ENCODE measurements around the gene IRS1.

Gene IRS1

DNA sequence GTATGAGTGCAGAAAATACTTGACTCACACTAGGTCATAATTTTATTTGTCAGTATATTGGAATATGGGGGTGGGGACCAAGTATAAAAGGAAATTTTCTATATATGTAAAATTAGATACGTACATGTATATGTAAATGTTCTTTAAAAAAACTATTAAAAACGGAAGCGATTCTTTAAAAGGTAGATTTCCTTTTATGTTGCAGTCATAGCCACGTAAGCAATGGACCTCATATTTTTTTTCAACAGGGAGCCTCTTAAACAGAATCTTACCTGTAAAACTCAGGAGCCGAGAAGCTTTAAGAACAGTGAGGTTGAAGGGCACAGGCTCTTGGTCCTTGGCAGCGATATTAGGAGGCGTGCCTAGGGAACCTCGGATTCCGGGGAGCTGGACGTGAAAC is 39.5 kb upstream of the IRS1 start:
- peaks cover 59% of the 10 kb centered on the region for H3K79me2 ChIP-seq (ENCODE audit: insufficient read depth, low read length)
- peaks cover 28% of the 10 kb centered on the region for H3F3A ChIP-seq (ENCODE audit: insufficient read depth)
- TF ChIP-seq, protein P1, sequence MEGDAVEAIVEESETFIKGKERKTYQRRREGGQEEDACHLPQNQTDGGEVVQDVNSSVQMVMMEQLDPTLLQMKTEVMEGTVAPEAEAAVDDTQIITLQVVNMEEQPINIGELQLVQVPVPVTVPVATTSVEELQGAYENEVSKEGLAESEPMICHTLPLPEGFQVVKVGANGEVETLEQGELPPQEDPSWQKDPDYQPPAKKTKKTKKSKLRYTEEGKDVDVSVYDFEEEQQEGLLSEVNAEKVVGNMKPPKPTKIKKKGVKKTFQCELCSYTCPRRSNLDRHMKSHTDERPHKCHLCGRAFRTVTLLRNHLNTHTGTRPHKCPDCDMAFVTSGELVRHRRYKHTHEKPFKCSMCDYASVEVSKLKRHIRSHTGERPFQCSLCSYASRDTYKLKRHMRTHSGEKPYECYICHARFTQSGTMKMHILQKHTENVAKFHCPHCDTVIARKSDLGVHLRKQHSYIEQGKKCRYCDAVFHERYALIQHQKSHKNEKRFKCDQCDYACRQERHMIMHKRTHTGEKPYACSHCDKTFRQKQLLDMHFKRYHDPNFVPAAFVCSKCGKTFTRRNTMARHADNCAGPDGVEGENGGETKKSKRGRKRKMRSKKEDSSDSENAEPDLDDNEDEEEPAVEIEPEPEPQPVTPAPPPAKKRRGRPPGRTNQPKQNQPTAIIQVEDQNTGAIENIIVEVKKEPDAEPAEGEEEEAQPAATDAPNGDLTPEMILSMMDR (IDR thresholded peaks at IDR 0.05; ENCODE audit: insufficient read depth, low read length, poor library complexity, severe bottlenecking): no peak
- TF ChIP-seq EZH2phosphoT487 (conservative IDR thresholded peaks at IDR 0.05; ENCODE audit: low read length): no peak
- H4K20me1 ChIP-seq (ENCODE audit: low read depth, low read length): no peaks in the 10 kb centered on the region
- H3K4me2 ChIP-seq (ENCODE audit: low read depth, low read length, poor library complexity, severe bottlenecking): peak overlapping the region; percentile 96
- no peaks in the 10 kb centered on the region for H3K9me2 ChIP-seq (replicated peaks; ENCODE audit: insufficient read depth, low read length)
- peak overlapping the region; percentile 90 for H3K4me3 ChIP-seq (ENCODE audit: insufficient read depth, low read length, poor library complexity, severe bottlenecking)
- H2AFZ ChIP-seq (ENCODE audit: low read depth, low read length, severe bottlenecking): peak overlapping the region; percentile 28
- H3K27me3 ChIP-seq (ENCODE audit: low read length): no peaks in the 10 kb centered on the region
- peak overlapping the region; percentile 97 for H3K27ac ChIP-seq (ENCODE audit: low read depth, low read length)
- no peaks in the 10 kb centered on the region; the same call in 1 of the 2 replicates for H3K9me3 ChIP-seq (ENCODE audit: insufficient read depth, low read length)
- peaks cover 16% of the 10 kb centered on the region; the same call in 1 of the 2 replicates for H3K36me3 ChIP-seq (ENCODE audit: low read length)
- peak overlapping the region; percentile 99 for H3K9ac ChIP-seq (ENCODE audit: low read length)

GRCh38 chr2:226838722-226839121 is 39.1 kb upstream of the IRS1 start:
- H3K9me2 ChIP-seq (replicated peaks; ENCODE audit: insufficient read depth, low read length): no peaks in the 10 kb centered on the region
- peaks cover 59% of the 10 kb centered on the region for H3K79me2 ChIP-seq (ENCODE audit: insufficient read depth, low read length)
- no peak for TF ChIP-seq EZH2phosphoT487 (conservative IDR thresholded peaks at IDR 0.05; ENCODE audit: low read length)
- TF ChIP-seq, protein P1 (IDR thresholded peaks at IDR 0.05; ENCODE audit: insufficient read depth, low read length, poor library complexity, severe bottlenecking): no peak
- peak overlapping the region; percentile 97 for H3K27ac ChIP-seq (ENCODE audit: low read depth, low read length)
- peaks cover 28% of the 10 kb centered on the region for H3F3A ChIP-seq (ENCODE audit: insufficient read depth)
- H3K9me3 ChIP-seq (ENCODE audit: insufficient read depth, low read length): no peaks in the 10 kb centered on the region; the same call in 1 of the 2 replicates
- peak overlapping the region; percentile 96 for H3K4me2 ChIP-seq (ENCODE audit: low read depth, low read length, poor library complexity, severe bottlenecking)
- peak overlapping the region; percentile 60 for H2AFZ ChIP-seq (ENCODE audit: low read depth, low read length, severe bottlenecking)
- H3K36me3 ChIP-seq (ENCODE audit: low read length): peaks cover 20% of the 10 kb centered on the region
- peak overlapping the region; percentile 90 for H3K4me3 ChIP-seq (ENCODE audit: insufficient read depth, low read length, poor library complexity, severe bottlenecking)
- H3K9ac ChIP-seq (ENCODE audit: low read length): peak overlapping the region; percentile 99
- 0 out of 2 replicates have a peak, but pooled peaks cover 2% of the 10 kb centered on the region for H4K20me1 ChIP-seq (ENCODE audit: low read depth, low read length)
- no peaks in the 10 kb centered on the region for H3K27me3 ChIP-seq (ENCODE audit: low read length)

- H3K79me2 ChIP-seq (ENCODE audit: insufficient read depth, low read length): peaks cover 64% of the 10 kb centered on the region
- H3K4me2 ChIP-seq (ENCODE audit: low read depth, low read length, poor library complexity, severe bottlenecking): peak overlapping the region; percentile 96
- 0 out of 2 replicates have a peak, but pooled peaks cover 6% of the 10 kb centered on the region for H4K20me1 ChIP-seq (ENCODE audit: low read depth, low read length)
- H3K36me3 ChIP-seq (ENCODE audit: low read length): peaks cover 27% of the 10 kb centered on the region
- peak overlapping the region; percentile 90 for H3K4me3 ChIP-seq (ENCODE audit: insufficient read depth, low read length, poor library complexity, severe bottlenecking)
- H3K27me3 ChIP-seq (ENCODE audit: low read length): no peaks in the 10 kb centered on the region
- peak overlapping the region; percentile 60 for H2AFZ ChIP-seq (ENCODE audit: low read depth, low read length, severe bottlenecking)
- no peaks in the 10 kb centered on the region for H3K9me2 ChIP-seq (replicated peaks; ENCODE audit: insufficient read depth, low read length)
- H3F3A ChIP-seq (ENCODE audit: insufficient read depth): peaks cover 28% of the 10 kb centered on the region
- H3K27ac ChIP-seq (ENCODE audit: low read depth, low read length): peak overlapping the region; percentile 97
- TF ChIP-seq, protein P1 (IDR thresholded peaks at IDR 0.05; ENCODE audit: insufficient read depth, low read length, poor library complexity, severe bottlenecking): no peak
- TF ChIP-seq EZH2phosphoT487 (conservative IDR thresholded peaks at IDR 0.05; ENCODE audit: low read length): no peak
- H3K9ac ChIP-seq (ENCODE audit: low read length): peak overlapping the region; percentile 99
- H3K9me3 ChIP-seq (ENCODE audit: insufficient read depth, low read length): no peaks in the 10 kb centered on the region; the same call in 1 of the 2 replicates
Observed at GRCh38 chr2:226837787-226838603, 38.4 kb upstream of the IRS1 start.

Data from SU-DHL-6 (cell line).